Measurements from ENCODE around the gene EIF1.

The EIF1 gene

GRCh38 chr17:41678907-41679739, 9.6 kb upstream of the EIF1 start:
- TF ChIP-seq CEBPB (IDR thresholded peaks at IDR 0.05), result no peak
- no peak for TF ChIP-seq TCF12 (IDR thresholded peaks at IDR 0.05; ENCODE audit: low read depth)

GRCh38 chr17:41679740-41680425, 8.8 kb upstream of the EIF1 start:
- TF ChIP-seq EGR1 (IDR thresholded peaks at IDR 0.05) (no peak), CEBPB (IDR thresholded peaks at IDR 0.05) (no peak), MAX (IDR thresholded peaks at IDR 0.05) (no peak), CREB1 (IDR thresholded peaks at IDR 0.05; ENCODE audit: low read depth) (no peak), USF1 (IDR thresholded peaks at IDR 0.05) (no peak), RAD21 (IDR thresholded peaks at IDR 0.05; ENCODE audit: low read depth) (no peak), REST (IDR thresholded peaks at IDR 0.05; ENCODE audit: low read depth) (no peak), TCF12 (IDR thresholded peaks at IDR 0.05; ENCODE audit: low read depth) (no peak), ZBTB7A (IDR thresholded peaks at IDR 0.05; ENCODE audit: low read depth) (no peak), FOXM1 (IDR thresholded peaks at IDR 0.05; ENCODE audit: borderline replicate concordance, low read depth) (no peak)

- TF ChIP-seq REST (IDR thresholded peaks at IDR 0.05; ENCODE audit: low read depth) (no peak), MAX (IDR thresholded peaks at IDR 0.05) (no peak), EGR1 (IDR thresholded peaks at IDR 0.05) (no peak), CEBPB (IDR thresholded peaks at IDR 0.05) (no peak), TEAD4 (IDR thresholded peaks at IDR 0.05) (no peak), ZBTB7A (IDR thresholded peaks at IDR 0.05; ENCODE audit: low read depth) (no peak)
These were observed 8.2 kb upstream of the EIF1 start for GRCh38 chr17:41680426-41681040.

GRCh38 chr17:41681776-41682175, 6.9 kb upstream of the EIF1 start:
- TF ChIP-seq FOXM1 (IDR thresholded peaks at IDR 0.05; ENCODE audit: borderline replicate concordance, low read depth) (no peak), TAF1 (IDR thresholded peaks at IDR 0.05; ENCODE audit: low read depth) (no peak), CEBPB (IDR thresholded peaks at IDR 0.05) (no peak), ZBTB7A (IDR thresholded peaks at IDR 0.05; ENCODE audit: low read depth) (no peak), YY1 (IDR thresholded peaks at IDR 0.05; ENCODE audit: low read depth) (no peak), TCF12 (IDR thresholded peaks at IDR 0.05; ENCODE audit: low read depth) (no peak)

- TF ChIP-seq FOXM1 (IDR thresholded peaks at IDR 0.05; ENCODE audit: borderline replicate concordance, low read depth) (no peak), TAF1 (IDR thresholded peaks at IDR 0.05; ENCODE audit: low read depth) (no peak), CREB1 (IDR thresholded peaks at IDR 0.05; ENCODE audit: low read depth) (no peak), YY1 (IDR thresholded peaks at IDR 0.05; ENCODE audit: low read depth) (no peak), MAX (IDR thresholded peaks at IDR 0.05) (no peak), ZBTB7A (IDR thresholded peaks at IDR 0.05; ENCODE audit: low read depth) (no peak), EGR1 (IDR thresholded peaks at IDR 0.05) (no peak)
These were observed 6.1 kb upstream of the EIF1 start for GRCh38 chr17:41682631-41683030.

- TF ChIP-seq MAX (IDR thresholded peaks at IDR 0.05) (no peak), REST (IDR thresholded peaks at IDR 0.05; ENCODE audit: low read depth) (no peak), EGR1 (IDR thresholded peaks at IDR 0.05) (no peak), YY1 (IDR thresholded peaks at IDR 0.05; ENCODE audit: low read depth) (no peak), CREB1 (IDR thresholded peaks at IDR 0.05; ENCODE audit: low read depth) (no peak)
These were observed 5.2 kb upstream of the EIF1 start for GRCh38 chr17:41683441-41684007.

All from Ishikawa (cell line).